ENCODE measurements around the gene TOPBP1. TPM values are rescaled to one million over a fixed set of nuclear protein-coding genes. Genes with fewer than 3 reads are reported as not detected.

Gene TOPBP1
- total RNA-seq, 6 experiments from 2014 or later, result 14.5 to 24.7 (median 22.7) TPM

- Mint-ChIP-seq H3K4me3 (no peak overlapping the region), H3K27me3 (ENCODE audit: insufficient read depth) (no peaks in the 10 kb centered on the region; the same call in 1 of the 2 replicates)
These were observed 20.5 kb downstream of the TOPBP1 start for GRCh38 chr3:133641254-133641653.

GRCh38 chr3:133633439-133633838, 28.3 kb downstream of the TOPBP1 start:
- H3K27ac Mint-ChIP-seq, result no peak overlapping the region
- TF ChIP-seq CTCF (IDR thresholded peaks at IDR 0.05), result no peak
- no peak overlapping the region for H3K4me3 Mint-ChIP-seq
- peaks cover 32% of the 10 kb centered on the region for H3K36me3 Mint-ChIP-seq (ENCODE audit: low read depth)
- no peak for DNase-seq
- H3K9me3 Mint-ChIP-seq, result no peaks in the 10 kb centered on the region
- peaks cover 3% of the 10 kb centered on the region for H3K27me3 Mint-ChIP-seq (ENCODE audit: insufficient read depth)
- 0 out of 2 replicates have a peak, but pooled peaks cover 5% of the 10 kb centered on the region for H3K4me1 Mint-ChIP-seq (ENCODE audit: low read depth)

More at GRCh38 chr3:133641254-133641653, 20.5 kb downstream of the TOPBP1 start:
- Mint-ChIP-seq H3K27ac (no peak overlapping the region), H3K36me3 (ENCODE audit: low read depth) (peaks cover 37% of the 10 kb centered on the region), H3K4me1 (ENCODE audit: low read depth) (peaks cover 22% of the 10 kb centered on the region), H3K9me3 (no peaks in the 10 kb centered on the region; the same call in 1 of the 2 replicates)
- TF ChIP-seq CTCF (IDR thresholded peaks at IDR 0.05), result no peak
- DNase-seq, result no peak

GRCh38 chr3:133629146-133629545, 32.6 kb downstream of the TOPBP1 start:
- peaks cover 44% of the 10 kb centered on the region for H3K36me3 Mint-ChIP-seq (ENCODE audit: low read depth)
- no peak for DNase-seq

GRCh38 chr3:133627789-133628188, 34.0 kb downstream of the TOPBP1 start:
- Mint-ChIP-seq H3K36me3 (ENCODE audit: low read depth) (peaks cover 39% of the 10 kb centered on the region), H3K9me3 (no peaks in the 10 kb centered on the region), H3K4me3 (no peak overlapping the region), H3K4me1 (ENCODE audit: low read depth) (0 out of 2 replicates have a peak, but pooled peaks cover 5% of the 10 kb centered on the region), H3K27ac (no peak overlapping the region), H3K27me3 (ENCODE audit: insufficient read depth) (peaks cover 1% of the 10 kb centered on the region; the same call in 1 of the 2 replicates)
- TF ChIP-seq CTCF (IDR thresholded peaks at IDR 0.05), result no peak
- no peak for DNase-seq

More at GRCh38 chr3:133629146-133629545, 32.6 kb downstream of the TOPBP1 start:
- Mint-ChIP-seq H3K4me3 (no peak overlapping the region), H3K9me3 (no peaks in the 10 kb centered on the region), H3K27ac (no peak overlapping the region), H3K4me1 (ENCODE audit: low read depth) (0 out of 2 replicates have a peak, but pooled peaks cover 5% of the 10 kb centered on the region), H3K27me3 (ENCODE audit: insufficient read depth) (peaks cover 1% of the 10 kb centered on the region; the same call in 1 of the 2 replicates)
- no peak for TF ChIP-seq CTCF (IDR thresholded peaks at IDR 0.05)

- Mint-ChIP-seq H3K4me1 (ENCODE audit: low read depth) (no peaks in the 10 kb centered on the region), H3K27ac (no peak overlapping the region), H3K36me3 (ENCODE audit: low read depth) (peaks cover 28% of the 10 kb centered on the region), H3K4me3 (no peak overlapping the region), H3K9me3 (no peaks in the 10 kb centered on the region), H3K27me3 (ENCODE audit: insufficient read depth) (no peaks in the 10 kb centered on the region)
- no peak for DNase-seq
- no peak for TF ChIP-seq CTCF (IDR thresholded peaks at IDR 0.05)
These were observed 41.5 kb downstream of the TOPBP1 start for GRCh38 chr3:133620066-133620784.

Measured in HFFc6 (cell line).